GM06990 (cell line): ENCODE measurements around the gene ANKRD44.

Source experiments
- DNase-seq: peaks from one replicate; pipeline ENCODE4 v3.0.0-alpha.2; 2011; ENCODE audit not compliant: insufficient read length; ENCODE audit errors: extremely low read depth
- H3K27me3 ChIP-seq: replicated peaks from 2 replicates; pipeline ENCODE4 v1.6.0; 2011; ENCODE audit warnings: low read length; ENCODE audit not compliant: control insufficient read depth, insufficient read depth
- H3K36me3 ChIP-seq: 2 replicates; pipeline ENCODE4 v1.5.1; 2011; ENCODE audit warnings: low read length; ENCODE audit not compliant: control insufficient read depth, insufficient read depth
- H3K4me3 ChIP-seq: replicated peaks from 2 replicates; pipeline ENCODE4 v1.5.1; 2011; ENCODE audit warnings: low read depth, mild to moderate bottlenecking, control low read depth, low read length
- CTCF ChIP-seq: IDR thresholded peaks from 2 replicates; pipeline ENCODE4 v1.5.1; 2011; ENCODE audit warnings: low read length, control low read depth, mild to moderate bottlenecking, inconsistent platforms; ENCODE audit not compliant: insufficient read depth, poor library complexity, severe bottlenecking

Gene ANKRD44

DNA sequence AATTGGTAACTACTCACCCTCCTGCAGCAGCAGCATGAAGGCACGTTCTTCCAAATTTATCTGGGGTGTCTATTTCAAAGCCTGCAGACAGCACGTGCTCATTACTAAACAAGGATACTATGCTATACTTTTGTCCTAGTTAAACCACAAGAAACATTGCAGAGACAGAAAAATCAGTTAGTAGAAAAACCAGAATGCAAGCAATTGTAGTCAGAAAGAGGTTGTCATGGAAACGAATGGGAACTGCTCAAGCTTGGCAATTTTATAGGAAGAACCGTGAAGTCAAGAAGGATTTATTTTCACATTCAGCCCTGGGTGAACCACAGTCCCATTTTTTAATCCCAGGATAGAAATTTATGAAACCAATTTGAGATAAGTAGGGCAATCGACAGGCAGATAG, 221.9 kb downstream of the ANKRD44 start:
- Histone ChIP-seq H3K36me3 (peaks cover 4% of the 10 kb centered on the region), H3K4me3 (no peak overlapping the region), H3K27me3 (no peaks in the 10 kb centered on the region)
- TF ChIP-seq CTCF = no peak
- DNase-seq = no peak

- peaks cover 6% of the 10 kb centered on the region for H3K36me3 ChIP-seq
- no peak overlapping the region for H3K4me3 ChIP-seq
- no peak for DNase-seq
- TF ChIP-seq CTCF = no peak
- no peaks in the 10 kb centered on the region for H3K27me3 ChIP-seq
These were observed 224.1 kb downstream of the ANKRD44 start for GRCh38 chr2:197086500-197086899.

GRCh38 chr2:197085665-197086064, 224.9 kb downstream of the ANKRD44 start:
- Histone ChIP-seq H3K27me3 (no peaks in the 10 kb centered on the region), H3K4me3 (no peak overlapping the region), H3K36me3 (peaks cover 5% of the 10 kb centered on the region)
- no peak for DNase-seq
- TF ChIP-seq CTCF = no peak

DNA sequence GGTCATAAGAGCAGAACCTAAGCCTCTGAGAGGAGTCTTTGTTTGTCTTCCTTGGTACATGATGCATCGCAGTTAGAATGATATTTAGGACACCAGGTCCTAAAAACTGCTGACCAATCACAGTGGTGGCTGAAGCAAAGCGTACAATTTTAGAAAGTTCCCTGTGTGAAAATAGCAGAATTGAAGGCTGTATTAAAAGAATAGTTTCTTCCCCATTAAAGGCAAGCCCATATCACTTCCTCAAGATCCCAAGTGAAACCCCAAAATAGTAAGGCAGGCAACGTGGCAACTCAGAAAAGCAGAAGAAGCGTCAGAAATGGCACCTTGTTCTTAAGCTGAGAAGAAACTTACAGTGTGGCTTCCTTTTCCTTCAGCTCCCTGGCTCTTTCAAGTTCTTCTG, 229.3 kb downstream of the ANKRD44 start:
- Histone ChIP-seq H3K36me3 (peaks cover 12% of the 10 kb centered on the region), H3K4me3 (no peak overlapping the region), H3K27me3 (no peaks in the 10 kb centered on the region)
- TF ChIP-seq CTCF = no peak
- no peak for DNase-seq

GRCh38 chr2:197080578-197081216, 229.9 kb downstream of the ANKRD44 start:
- Histone ChIP-seq H3K36me3 (peaks cover 12% of the 10 kb centered on the region), H3K27me3 (no peaks in the 10 kb centered on the region), H3K4me3 (no peak overlapping the region)
- no peak for TF ChIP-seq CTCF
- DNase-seq = no peak
